Subcutaneous abdominal adipose tissue (tissue), 5 donors: ENCODE data around the gene CLEC11A.

Experiments
- H3K27ac ChIP-seq: one replicate; pipeline ENCODE4 v1.7.0; 2013; ENCODE audit warnings: low read depth, mild to moderate bottlenecking, inconsistent platforms, low read length, moderate library complexity
- H3K27me3 ChIP-seq, 5 donors: one replicate each; pipeline ENCODE4 v1.7.0; 2013; ENCODE audit warnings: low read length in 5 of 5, inconsistent platforms in 1 of 5; ENCODE audit not compliant: control insufficient read depth in 5 of 5, insufficient read depth in 4 of 5
- H3K36me3 ChIP-seq, 5 donors: one replicate each; pipeline ENCODE4 v1.7.0; 2013; ENCODE audit warnings: low read length in 5 of 5; ENCODE audit not compliant: control insufficient read depth in 5 of 5, insufficient read depth in 5 of 5
- H3K4me1 ChIP-seq, 5 donors: one replicate each; pipeline ENCODE4 v1.7.0; 2013; ENCODE audit warnings: low read length in 5 of 5, mild to moderate bottlenecking in 3 of 5, moderate library complexity in 1 of 5; ENCODE audit not compliant: control insufficient read depth in 5 of 5, insufficient read depth in 5 of 5
- H3K4me3 ChIP-seq, 5 donors: one replicate each; pipeline ENCODE4 v1.7.0; 2013; ENCODE audit warnings: low read length in 5 of 5, low read depth in 1 of 5
- H3K9ac ChIP-seq, 5 donors: one replicate each; pipeline ENCODE4 v1.7.0; 2013; ENCODE audit warnings: low read length in 5 of 5, mild to moderate bottlenecking in 4 of 5, moderate library complexity in 3 of 5
- H3K9me3 ChIP-seq, 5 donors: one replicate each; pipeline ENCODE4 v1.7.0; 2013; ENCODE audit warnings: low read length in 5 of 5; ENCODE audit not compliant: control insufficient read depth in 5 of 5
- donor health status: healthy.
- donor health status: healthy.
- donor health status: healthy.
- donor health status: healthy.
- donor health status: healthy.

Gene CLEC11A

DNA sequence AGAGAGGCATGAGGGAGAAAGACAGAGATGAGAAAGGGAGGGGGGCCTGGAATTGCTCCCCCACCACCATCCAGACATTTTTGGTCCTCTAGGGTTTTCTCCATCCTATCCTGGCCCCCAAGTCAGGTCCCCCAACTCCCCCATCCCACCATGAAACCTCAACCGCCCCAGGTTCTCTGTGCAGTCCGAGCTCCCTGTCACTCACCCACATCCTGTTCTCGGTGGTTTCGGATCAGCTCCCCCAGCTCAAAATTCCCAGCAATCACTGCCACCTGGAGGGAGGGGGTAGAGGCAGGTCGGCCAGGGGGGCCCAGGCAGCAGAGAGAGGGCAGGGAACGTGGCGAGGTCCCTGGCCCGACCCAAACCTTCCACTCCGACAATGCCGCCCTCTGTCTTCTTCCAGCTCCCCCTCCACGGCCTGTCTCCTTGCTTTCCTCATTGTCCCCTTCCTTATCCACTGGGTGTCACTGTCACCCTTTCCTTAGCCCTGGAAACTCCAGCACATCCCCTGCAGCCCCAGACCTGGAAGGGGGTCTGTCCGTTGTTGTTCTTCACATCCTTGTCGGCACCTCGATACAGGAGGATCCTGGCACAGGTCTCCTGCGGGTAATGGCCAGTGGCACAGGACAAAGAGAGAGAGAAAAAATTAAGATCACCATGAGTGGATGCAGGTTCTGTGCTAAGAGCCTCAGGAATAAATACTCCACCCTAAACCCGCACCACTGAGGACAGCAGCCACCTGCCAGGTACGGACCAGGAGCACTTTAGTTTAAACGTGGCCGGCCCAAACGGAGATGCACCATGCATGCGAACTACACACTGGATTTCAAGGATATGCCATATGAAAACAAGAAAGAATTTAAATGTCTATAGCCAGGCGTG, 19.0 kb upstream of the CLEC11A start:
- Histone ChIP-seq H3K9ac (no peak overlapping the region), H3K4me1 (peaks cover 0 to 3% (median 0%) of the 10 kb centered on the region in 5 donors), H3K9me3 (no peaks in the 10 kb centered on the region), H3K27me3 (peaks cover 17 to 37% (median 24%) of the 10 kb centered on the region in 5 donors), H3K27ac (no peak overlapping the region), H3K36me3 (no peaks in the 10 kb centered on the region), H3K4me3 (no peak overlapping the region)

DNA sequence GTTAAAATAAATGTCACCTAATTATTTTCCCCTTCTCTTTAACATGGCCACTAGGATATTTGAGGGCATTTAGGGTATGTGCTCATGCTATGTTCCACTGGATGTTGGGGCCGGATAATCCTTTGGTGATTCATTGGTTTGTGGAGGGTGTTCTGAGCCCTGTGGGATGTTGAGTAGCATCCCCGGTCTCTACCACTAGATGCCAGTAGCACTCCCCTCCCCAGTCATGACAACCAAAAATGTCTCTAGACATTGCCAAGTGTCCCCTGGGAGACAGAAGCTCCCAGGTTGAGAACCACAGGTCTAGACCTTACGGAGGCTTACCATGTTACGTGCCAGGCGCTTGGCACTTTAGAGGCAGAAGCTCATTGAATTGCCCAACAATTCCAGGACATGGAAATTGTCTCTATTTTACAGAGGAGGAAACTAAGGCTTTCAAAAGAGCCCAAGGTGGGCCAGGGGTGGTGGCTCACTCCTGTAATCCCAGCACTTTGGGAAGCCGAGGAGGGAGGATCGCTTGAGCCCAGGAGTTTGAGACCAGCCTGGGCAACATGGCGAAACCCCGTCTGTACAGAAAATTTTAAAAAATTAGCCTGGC, 17.6 kb upstream of the CLEC11A start:
- Histone ChIP-seq H3K9ac (no peak overlapping the region), H3K4me3 (no peak overlapping the region), H3K4me1 (peaks cover 0 to 3% (median 0%) of the 10 kb centered on the region in 5 donors), H3K36me3 (no peaks in the 10 kb centered on the region), H3K9me3 (no peaks in the 10 kb centered on the region), H3K27ac (no peak overlapping the region), H3K27me3 (peaks cover 17 to 38% (median 24%) of the 10 kb centered on the region in 5 donors)

DNA sequence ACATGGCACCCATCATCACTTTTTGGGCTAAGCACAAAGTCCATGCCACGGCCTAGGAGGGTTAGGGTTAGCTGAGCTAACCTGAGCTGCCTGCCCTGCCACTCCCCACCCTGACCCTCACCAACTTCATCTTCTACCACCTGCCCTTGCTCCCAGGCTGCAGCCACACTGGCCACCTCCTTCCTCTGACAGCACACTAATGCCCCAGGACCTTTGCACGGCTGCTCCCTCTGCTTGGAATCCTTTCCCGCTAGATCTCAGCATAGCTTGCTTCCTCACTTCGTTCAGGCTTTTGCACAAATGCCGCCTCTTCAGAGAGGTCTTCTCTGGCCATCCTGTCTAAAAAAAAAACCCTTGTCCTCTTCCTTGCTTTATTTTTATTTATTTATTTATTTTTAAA, 16.8 kb upstream of the CLEC11A start:
- no peak overlapping the region for H3K9ac ChIP-seq
- H3K27me3 ChIP-seq = peaks cover 13 to 42% (median 31%) of the 10 kb centered on the region in 5 donors
- H3K36me3 ChIP-seq = no peaks in the 10 kb centered on the region
- H3K4me3 ChIP-seq = no peak overlapping the region
- peaks cover 0 to 3% (median 0%) of the 10 kb centered on the region in 5 donors for H3K4me1 ChIP-seq
- H3K27ac ChIP-seq = no peak overlapping the region
- H3K9me3 ChIP-seq = no peaks in the 10 kb centered on the region

DNA sequence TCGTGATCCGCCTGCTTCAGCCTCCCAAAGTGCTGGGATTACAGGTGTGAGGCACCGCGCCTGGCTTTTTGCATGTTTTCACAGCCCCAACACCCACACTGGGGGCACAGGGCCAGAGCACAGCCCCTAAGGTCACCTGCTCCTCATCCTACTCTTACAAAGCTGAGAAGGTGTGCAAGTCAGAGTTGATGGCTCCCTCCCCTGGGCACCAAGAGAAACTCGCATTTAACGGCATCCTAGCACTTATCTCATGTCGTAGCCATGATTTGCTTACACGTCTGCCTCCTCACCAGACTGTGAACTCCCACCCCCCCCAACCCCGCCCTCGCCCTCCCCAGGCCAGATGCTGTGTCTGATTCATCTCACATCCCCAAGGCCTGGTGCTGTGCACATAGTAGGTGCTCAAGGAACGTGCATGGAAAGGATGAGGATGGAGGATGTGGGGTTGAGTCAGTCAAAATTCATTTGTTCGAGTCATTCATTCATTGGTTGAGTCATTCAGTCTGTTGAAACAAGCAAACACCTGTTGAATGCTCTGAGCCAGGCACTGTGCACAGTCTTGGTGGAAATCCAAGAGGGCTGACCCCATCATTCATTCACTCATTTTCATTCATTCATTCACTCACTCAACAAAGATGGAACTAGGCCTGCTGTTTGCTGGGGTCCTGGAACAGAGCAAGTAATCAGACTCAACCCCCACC, 14.8 kb upstream of the CLEC11A start:
- H3K4me3 ChIP-seq = no peak overlapping the region
- no peaks in the 10 kb centered on the region for H3K36me3 ChIP-seq
- H3K9ac ChIP-seq = no peak overlapping the region
- H3K9me3 ChIP-seq = no peaks in the 10 kb centered on the region
- H3K4me1 ChIP-seq = no peaks in the 10 kb centered on the region
- H3K27me3 ChIP-seq = peaks cover 10 to 38% (median 30%) of the 10 kb centered on the region in 5 donors
- no peak overlapping the region for H3K27ac ChIP-seq

DNA sequence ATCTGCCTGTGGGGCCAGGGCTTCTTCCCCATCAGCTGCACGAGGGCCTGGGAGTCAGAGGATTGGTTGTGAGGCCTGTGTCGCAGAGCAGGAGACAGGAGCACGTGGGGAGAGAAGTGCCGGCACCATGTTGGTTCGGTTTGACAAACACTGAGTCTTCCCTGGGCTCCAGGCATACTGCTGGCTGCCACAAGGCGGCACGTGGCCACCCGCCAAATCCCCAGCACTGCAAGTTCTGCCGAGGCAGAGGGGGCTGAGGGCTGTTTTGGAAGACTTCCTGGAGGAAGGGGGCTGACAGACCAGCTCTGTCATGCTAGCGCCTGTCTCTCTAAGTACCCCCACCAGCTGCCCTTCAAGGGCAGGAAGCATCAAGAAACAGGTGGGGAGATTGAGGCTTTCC, 13.1 kb upstream of the CLEC11A start:
- Histone ChIP-seq H3K36me3 (no peaks in the 10 kb centered on the region), H3K27ac (no peak overlapping the region), H3K27me3 (peaks cover 3 to 35% (median 19%) of the 10 kb centered on the region in 5 donors), H3K9me3 (no peaks in the 10 kb centered on the region), H3K4me1 (no peaks in the 10 kb centered on the region), H3K9ac (no peak overlapping the region), H3K4me3 (no peak overlapping the region)

DNA sequence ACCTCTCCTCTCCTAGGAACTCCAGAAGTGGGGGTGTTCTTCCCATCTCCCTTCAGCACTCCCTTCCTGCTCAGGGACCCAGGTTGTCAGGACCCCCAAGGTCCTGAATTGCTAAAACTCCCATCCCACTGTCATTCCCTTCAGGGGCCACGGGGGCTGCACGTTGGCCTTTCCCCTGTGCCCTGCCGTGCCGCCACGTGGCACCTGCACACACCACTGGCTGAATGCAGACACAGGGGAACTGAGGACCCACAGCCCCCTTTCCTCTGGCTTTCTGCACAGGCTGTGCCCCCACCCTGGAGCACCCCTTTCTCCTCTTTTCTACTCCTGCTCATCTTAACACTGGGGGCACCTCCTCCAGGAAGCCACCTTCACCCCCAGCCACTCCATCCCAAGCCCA, 12.6 kb upstream of the CLEC11A start:
- Histone ChIP-seq H3K36me3 (no peaks in the 10 kb centered on the region), H3K9ac (no peak overlapping the region), H3K4me1 (no peaks in the 10 kb centered on the region), H3K27ac (no peak overlapping the region), H3K4me3 (no peak overlapping the region), H3K9me3 (no peaks in the 10 kb centered on the region), H3K27me3 (peaks cover 3 to 39% (median 20%) of the 10 kb centered on the region in 5 donors)

DNA sequence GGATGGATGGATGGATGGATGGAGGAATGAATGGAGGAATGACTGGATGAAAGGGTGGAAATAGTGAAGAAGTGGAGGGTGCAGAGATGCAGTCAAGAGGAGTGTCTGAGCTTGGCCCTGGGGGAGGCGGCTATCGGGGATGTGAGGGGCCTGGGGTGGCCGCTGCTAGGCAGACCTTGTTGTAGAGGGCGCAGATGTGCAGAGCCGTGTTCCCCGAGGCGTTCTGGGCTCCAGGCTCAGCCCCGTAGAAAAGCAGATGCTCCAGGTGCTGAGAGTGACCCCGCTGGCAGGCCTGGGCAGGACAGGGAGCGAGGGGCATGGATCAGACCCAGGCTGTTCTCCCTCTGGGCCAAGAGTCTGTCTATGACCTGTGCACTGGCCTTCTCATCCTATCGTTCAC, 12.0 kb upstream of the CLEC11A start:
- Histone ChIP-seq H3K27ac (no peak overlapping the region), H3K36me3 (no peaks in the 10 kb centered on the region), H3K27me3 (peaks cover 9 to 45% (median 20%) of the 10 kb centered on the region in 5 donors), H3K9me3 (no peaks in the 10 kb centered on the region), H3K4me1 (no peaks in the 10 kb centered on the region), H3K4me3 (no peak overlapping the region), H3K9ac (no peak overlapping the region)

DNA sequence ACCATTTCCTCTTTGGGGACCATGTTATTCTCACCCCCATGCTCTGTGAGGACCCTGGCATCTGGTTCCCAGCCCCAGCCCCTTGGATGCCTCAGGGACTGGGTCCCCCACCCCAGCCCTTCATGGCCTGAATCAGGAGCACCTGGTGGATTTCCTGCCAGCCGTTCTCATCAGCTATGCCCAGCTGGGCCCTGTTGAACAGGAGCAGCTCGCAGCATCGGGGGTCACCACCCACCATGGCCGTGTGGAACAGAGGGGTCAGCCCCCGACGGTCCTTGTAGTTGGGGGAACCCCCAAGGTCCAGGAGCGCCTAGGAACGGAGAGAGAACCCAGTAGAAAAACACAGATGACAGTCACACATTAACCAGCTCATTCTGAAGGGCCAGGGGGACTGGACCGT, 11.4 kb upstream of the CLEC11A start:
- peaks cover 15 to 51% (median 25%) of the 10 kb centered on the region in 5 donors for H3K27me3 ChIP-seq
- H3K36me3 ChIP-seq = no peaks in the 10 kb centered on the region
- H3K27ac ChIP-seq = no peak overlapping the region

DNA sequence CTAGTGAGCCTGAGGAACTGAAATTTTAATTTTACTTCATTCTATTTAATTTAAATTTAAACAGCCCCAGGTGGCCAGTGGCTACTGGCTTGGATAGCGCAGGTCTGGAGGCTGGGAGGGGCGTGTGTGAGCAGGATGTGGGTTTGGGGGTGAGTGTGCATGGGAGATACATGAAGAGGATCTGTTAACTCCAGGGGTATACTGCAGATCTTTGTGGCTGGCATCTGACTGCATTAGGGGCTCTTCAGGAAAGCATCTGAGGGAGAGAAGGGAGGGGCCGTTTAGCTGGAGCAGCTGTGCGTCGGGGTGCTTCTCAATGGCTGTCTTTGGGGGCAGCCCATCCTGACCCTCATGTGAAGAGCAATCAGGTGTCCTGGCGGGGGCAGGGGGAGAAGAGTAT, 10.3 kb upstream of the CLEC11A start:
- Histone ChIP-seq H3K4me3 (no peak overlapping the region), H3K9ac (no peak overlapping the region), H3K9me3 (no peaks in the 10 kb centered on the region), H3K27ac (no peak overlapping the region), H3K36me3 (no peaks in the 10 kb centered on the region), H3K4me1 (no peaks in the 10 kb centered on the region), H3K27me3 (peaks cover 20 to 61% (median 36%) of the 10 kb centered on the region in 5 donors)

More for the DNA sequence above, 11.4 kb upstream of the CLEC11A start:
- Histone ChIP-seq H3K4me3 (no peak overlapping the region), H3K4me1 (no peaks in the 10 kb centered on the region), H3K9me3 (no peaks in the 10 kb centered on the region), H3K9ac (no peak overlapping the region)
